Sigmoid colon (tissue), 7 donors: Measurements from ENCODE around the gene EFNA5. TPM values are rescaled to one million over a fixed set of nuclear protein-coding genes. Genes with fewer than 3 reads are reported as not detected.

Source experiments
- DNase-seq: peaks from one replicate; pipeline ENCODE4 v3.0.0-alpha.2; 2019
- H3K27ac ChIP-seq, 4 donors: fragments of 200-600 bp; sonication (generic); one replicate each; pipeline ENCODE4 v1.5.1; 2016 to 2019; ENCODE audit warnings: mild to moderate bottlenecking in 1 of 4
- H3K27me3 ChIP-seq, 3 donors: fragments of 200-600 bp; sonication (generic); one replicate each; pipeline ENCODE4 v1.5.1; 2019; ENCODE audit warnings: mild to moderate bottlenecking in 1 of 3
- H3K36me3 ChIP-seq, 4 donors: fragments of 200-600 bp; sonication (generic); one replicate each; pipeline ENCODE4 v1.5.1; 2016 to 2019
- H3K4me1 ChIP-seq, 4 donors: fragments of 200-600 bp; sonication (generic); one replicate each; pipeline ENCODE4 v1.5.1; 2017 to 2019
- H3K4me3 ChIP-seq, 4 donors: fragments of 200-600 bp; sonication (generic); one replicate each; pipeline ENCODE4 v1.5.1; 2017 to 2019; ENCODE audit warnings: mild to moderate bottlenecking in 2 of 4, moderate library complexity in 1 of 4
- H3K9me3 ChIP-seq, 4 donors: fragments of 200-600 bp in 3 of 4; sonication (generic) in 3 of 4; one replicate each; pipeline versions ENCODE4 v1.5.1 to v1.6.1; 2013 to 2019
- EP300 ChIP-seq, 4 donors: sonication (generic); formaldehyde crosslinking; IDR thresholded peaks; one replicate each; pipeline ENCODE4 v1.6.1; 2017; ENCODE audit warnings: antibody characterized with exemption in 4 of 4
- POLR2A ChIP-seq, 2 donors: fragments of 450-650 bp; IDR thresholded peaks; one replicate each; pipeline ENCODE4 v1.6.1; 2016; ENCODE audit warnings: antibody characterized with exemption in 2 of 2, mild to moderate bottlenecking in 2 of 2, moderate library complexity in 2 of 2
- POLR2AphosphoS5 ChIP-seq, 4 donors: sonication (generic); formaldehyde crosslinking; IDR thresholded peaks; one replicate each; pipeline ENCODE4 v1.6.1; 2017; ENCODE audit warnings: antibody characterized with exemption in 4 of 4
- WGBS, 2 donors: extraction: QIAGEN DNeasy Blood & Tissue Kit; methylation state at CpG; one replicate each; pipeline ENCODE4 v1.1.7; 2013; 5-methylcytosine and 5-hydroxymethylcytosine counted together
- intact Hi-C: fragments of 100-400 bp; cut with DNase I; formaldehyde crosslinking; loops from one replicate; pipeline ENCODE4 v1.15.1; 2023
- polyA plus RNA-seq, 3 donors: library from polyadenylated mRNA; stranded (reverse); fragments of 200-250 nt; gene quantifications; one replicate each; pipeline ENCODE4 v1.2.3, GENCODE V29; 2013
- total RNA-seq, 4 donors: library from RNA; depleted of rRNA; stranded (reverse); fragments of >200 nt; gene quantifications; one replicate each; pipeline ENCODE4 v1.1.0, GENCODE V29; 2016
- TF ChIP-seq, protein P1 (sequence below), 4 experiments: fragments of 450-650 bp in 3 of 4; fragments of 200-600 bp in 1 of 4; IDR thresholded peaks; one replicate each; pipeline ENCODE4 v1.5.1; 2016 to 2019; ENCODE audit warnings: antibody characterized with exemption in 4 of 4, mild to moderate bottlenecking in 3 of 4, moderate library complexity in 2 of 4
- donor health status: healthy with polysubstance abuse.
- donor health status: Bipolar disorder and iron deficiency.
- donor health status: healthy.

Gene EFNA5
- total and polyA plus RNA-seq, 7 donors, result 0.60 to 10.8 (median 6.8) TPM

GRCh38 chr5:107544476-107544875 lies 126.3 kb downstream of the EFNA5 start:
- no peak overlapping the region for H3K4me3 ChIP-seq
- peaks cover 0 to 39% (median 26%) of the 10 kb centered on the region in 4 donors for H3K4me1 ChIP-seq
- no peaks in the 10 kb centered on the region for H3K27me3 ChIP-seq
- peak overlapping the region in 3 of 4 donors; percentile 7 to 69 (median 63) for H3K27ac ChIP-seq
- no peaks in the 10 kb centered on the region for H3K9me3 ChIP-seq
- TF ChIP-seq, protein P1, sequence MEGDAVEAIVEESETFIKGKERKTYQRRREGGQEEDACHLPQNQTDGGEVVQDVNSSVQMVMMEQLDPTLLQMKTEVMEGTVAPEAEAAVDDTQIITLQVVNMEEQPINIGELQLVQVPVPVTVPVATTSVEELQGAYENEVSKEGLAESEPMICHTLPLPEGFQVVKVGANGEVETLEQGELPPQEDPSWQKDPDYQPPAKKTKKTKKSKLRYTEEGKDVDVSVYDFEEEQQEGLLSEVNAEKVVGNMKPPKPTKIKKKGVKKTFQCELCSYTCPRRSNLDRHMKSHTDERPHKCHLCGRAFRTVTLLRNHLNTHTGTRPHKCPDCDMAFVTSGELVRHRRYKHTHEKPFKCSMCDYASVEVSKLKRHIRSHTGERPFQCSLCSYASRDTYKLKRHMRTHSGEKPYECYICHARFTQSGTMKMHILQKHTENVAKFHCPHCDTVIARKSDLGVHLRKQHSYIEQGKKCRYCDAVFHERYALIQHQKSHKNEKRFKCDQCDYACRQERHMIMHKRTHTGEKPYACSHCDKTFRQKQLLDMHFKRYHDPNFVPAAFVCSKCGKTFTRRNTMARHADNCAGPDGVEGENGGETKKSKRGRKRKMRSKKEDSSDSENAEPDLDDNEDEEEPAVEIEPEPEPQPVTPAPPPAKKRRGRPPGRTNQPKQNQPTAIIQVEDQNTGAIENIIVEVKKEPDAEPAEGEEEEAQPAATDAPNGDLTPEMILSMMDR (IDR thresholded peaks at IDR 0.05), result no peak
- no peak for TF ChIP-seq EP300 (IDR thresholded peaks at IDR 0.05)
- TF ChIP-seq POLR2A (IDR thresholded peaks at IDR 0.05), result no peak
- no peak for TF ChIP-seq POLR2AphosphoS5 (IDR thresholded peaks at IDR 0.05)
- H3K36me3 ChIP-seq, result no peaks in the 10 kb centered on the region
- intact Hi-C loops, result no loop called here
- DNase-seq, result no peak
- WGBS, 2 donors, result 80 to 83% methylated on average over 3 of the region's 3 CpGs

GRCh38 chr5:107543868-107544267 lies 126.9 kb downstream of the EFNA5 start:
- Histone ChIP-seq H3K27me3 (no peaks in the 10 kb centered on the region), H3K4me3 (no peak overlapping the region), H3K27ac (peak overlapping the region in 3 of 4 donors; percentile 7 to 69 (median 63)), H3K36me3 (no peaks in the 10 kb centered on the region), H3K9me3 (no peaks in the 10 kb centered on the region), H3K4me1 (peaks cover 0 to 39% (median 29%) of the 10 kb centered on the region in 4 donors)
- DNase-seq, result no peak
- intact Hi-C loops, result no loop called here
- 92 to 95% methylated on average over 6 of the region's 6 CpGs for WGBS, 2 donors
- TF ChIP-seq POLR2A (IDR thresholded peaks at IDR 0.05), result no peak
- TF ChIP-seq, protein P1 (IDR thresholded peaks at IDR 0.05), result no peak
- no peak for TF ChIP-seq POLR2AphosphoS5 (IDR thresholded peaks at IDR 0.05)
- TF ChIP-seq EP300 (IDR thresholded peaks at IDR 0.05), result no peak

DNA sequence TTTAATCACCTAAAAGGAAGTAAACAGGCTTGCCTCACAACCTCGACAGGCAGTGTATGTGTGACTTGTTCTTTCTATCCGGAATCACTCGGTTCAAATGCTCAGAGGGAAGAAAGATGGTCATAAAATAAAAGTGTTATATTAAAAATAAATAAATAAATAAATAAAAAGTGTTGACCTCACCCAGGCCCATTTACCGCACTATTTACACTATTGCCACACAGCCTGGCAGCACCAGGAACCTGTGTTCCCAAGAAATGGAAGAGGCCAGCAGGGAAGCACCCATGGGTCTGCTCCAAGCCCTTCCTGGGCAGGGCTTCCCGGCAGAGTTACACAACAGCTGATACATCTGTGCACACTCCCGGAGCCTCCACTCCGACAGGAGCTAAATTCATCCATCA lies 127.9 kb downstream of the EFNA5 start:
- WGBS, 2 donors, result 64 to 68% methylated on average over 7 of the region's 7 CpGs
- intact Hi-C loops, result no loop called here
- peak; percentile 92 for DNase-seq

GRCh38 chr5:107542428-107542827 lies 128.3 kb downstream of the EFNA5 start:
- intact Hi-C loops, result no loop called here
- peaks cover 0 to 43% (median 32%) of the 10 kb centered on the region in 4 donors for H3K4me1 ChIP-seq
- 26 to 34% methylated on average over 4 of the region's 4 CpGs for WGBS, 2 donors
- DNase-seq, result peak; percentile 87
- H3K9me3 ChIP-seq, result no peaks in the 10 kb centered on the region
- TF ChIP-seq POLR2AphosphoS5 (IDR thresholded peaks at IDR 0.05), result peak in 1 of 4 donors; percentile 7
- no peak for TF ChIP-seq POLR2A (IDR thresholded peaks at IDR 0.05)
- TF ChIP-seq EP300 (IDR thresholded peaks at IDR 0.05), result no peak
- TF ChIP-seq, protein P1 (IDR thresholded peaks at IDR 0.05), result no peak
- H3K27me3 ChIP-seq, result no peaks in the 10 kb centered on the region
- H3K27ac ChIP-seq, result peak overlapping the region; percentile 58 to 69 (median 62)
- no peaks in the 10 kb centered on the region for H3K36me3 ChIP-seq
- peak overlapping the region in 3 of 4 donors; percentile 3 to 18 (median 3) for H3K4me3 ChIP-seq

More for the DNA sequence above, 127.9 kb downstream of the EFNA5 start:
- TF ChIP-seq, protein P1 (IDR thresholded peaks at IDR 0.05), result no peak
- TF ChIP-seq POLR2A (IDR thresholded peaks at IDR 0.05) (no peak), EP300 (IDR thresholded peaks at IDR 0.05) (peak in 1 of 4 donors; percentile 71), POLR2AphosphoS5 (IDR thresholded peaks at IDR 0.05) (peak; percentile 42 to 69 (median 64))
- Histone ChIP-seq H3K4me1 (peaks cover 0 to 41% (median 32%) of the 10 kb centered on the region in 4 donors), H3K27me3 (no peaks in the 10 kb centered on the region), H3K4me3 (peak overlapping the region in 3 of 4 donors; percentile 3 to 18 (median 3)), H3K9me3 (no peaks in the 10 kb centered on the region), H3K36me3 (no peaks in the 10 kb centered on the region), H3K27ac (peak overlapping the region; percentile 58 to 69 (median 62))

DNA sequence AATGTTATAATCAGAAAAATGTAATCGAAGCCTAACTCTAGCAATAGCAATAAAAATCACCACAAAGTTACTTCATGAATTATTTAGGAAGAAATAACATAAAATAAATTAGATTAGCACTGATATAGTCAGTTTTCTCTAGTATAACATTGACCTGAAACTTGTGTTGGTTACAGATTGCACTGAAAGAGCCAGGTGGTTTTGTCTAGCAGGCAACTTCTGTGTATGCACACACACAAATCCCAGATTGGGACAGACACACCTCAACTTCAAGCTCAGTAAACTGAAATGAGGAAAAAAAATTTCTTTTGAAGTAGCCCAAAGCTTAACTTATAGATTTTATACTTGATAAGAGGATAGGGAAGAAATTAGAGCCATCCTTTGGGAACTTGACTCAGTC lies 129.3 kb downstream of the EFNA5 start:
- no peak overlapping the region for H3K4me3 ChIP-seq
- intact Hi-C loops, result no loop called here
- TF ChIP-seq POLR2AphosphoS5 (IDR thresholded peaks at IDR 0.05) (no peak), EP300 (IDR thresholded peaks at IDR 0.05) (no peak), POLR2A (IDR thresholded peaks at IDR 0.05) (no peak)
- TF ChIP-seq, protein P1 (IDR thresholded peaks at IDR 0.05), result no peak
- H3K4me1 ChIP-seq, result peaks cover 0 to 43% (median 32%) of the 10 kb centered on the region in 4 donors
- H3K27me3 ChIP-seq, result no peaks in the 10 kb centered on the region
- H3K9me3 ChIP-seq, result no peaks in the 10 kb centered on the region
- H3K27ac ChIP-seq, result peak overlapping the region in 1 of 4 donors; percentile 63
- 87 to 89% methylated on average over 1 of the region's 1 CpG for WGBS, 2 donors
- no peaks in the 10 kb centered on the region for H3K36me3 ChIP-seq
- no peak for DNase-seq
